LoVo (cell line): ENCODE measurements around the gene NOL4.
"Not testable (repeated sequence)": the region's sequence is repeated elsewhere in the genome, so short reads cannot be mapped to it uniquely, and the experiment has no call there.

ENCODE experiments used
- DNase-seq: peaks from one replicate; pipeline ENCODE4 v3.0.0-alpha.2; 2016; ENCODE audit warnings: low spot score

NOL4 gene

GRCh38 chr18:34224423-34225217 is at the start of gene NOL4:
NOL4 (minus strand) TSS chr18:34224913; CDS start chr18:34223253, 1,660 bp downstream.
- no peak for DNase-seq

GRCh38 chr18:34266029-34266428 is 41.3 kb upstream of the NOL4 start:
- DNase-seq = not testable (repeated sequence)

GRCh38 chr18:34261865-34262780 is 37.4 kb upstream of the NOL4 start:
- no peak for DNase-seq

- DNase-seq = no peak
Measured at GRCh38 chr18:34258176-34258575, 33.5 kb upstream of the NOL4 start.

- DNase-seq = no peak
Measured at GRCh38 chr18:34251919-34252318, 27.2 kb upstream of the NOL4 start.

GRCh38 chr18:34248727-34249126 is 24.0 kb upstream of the NOL4 start:
- no peak for DNase-seq

GRCh38 chr18:34242739-34243138 is 18.0 kb upstream of the NOL4 start:
- DNase-seq = no peak

GRCh38 chr18:34233781-34234388 is 9.2 kb upstream of the NOL4 start:
- DNase-seq = not testable (repeated sequence)

- DNase-seq = no peak
Measured at GRCh38 chr18:34225218-34225553, 473 bp upstream of the NOL4 start.

- no peak for DNase-seq
Measured at GRCh38 chr18:34223893-34224422, 755 bp downstream of the NOL4 start.

GRCh38 chr18:34223164-34223892 is 1.4 kb downstream of the NOL4 start:
- no peak for DNase-seq

GRCh38 chr18:34222307-34223163 is 2.2 kb downstream of the NOL4 start:
- no peak for DNase-seq

GRCh38 chr18:34221971-34222306 is 2.8 kb downstream of the NOL4 start:
- no peak for DNase-seq

- no peak for DNase-seq
Measured at GRCh38 chr18:34220081-34220815, 4.5 kb downstream of the NOL4 start.

- DNase-seq = no peak
Measured at GRCh38 chr18:34219651-34220050, 5.1 kb downstream of the NOL4 start.

- no peak for DNase-seq
Measured at GRCh38 chr18:34212511-34212910, 12.2 kb downstream of the NOL4 start.

- no peak for DNase-seq
Measured at GRCh38 chr18:34207344-34207851, 17.3 kb downstream of the NOL4 start.

- DNase-seq = no peak
Measured at GRCh38 chr18:34203866-34204265, 20.8 kb downstream of the NOL4 start.

- no peak for DNase-seq
Measured at GRCh38 chr18:34196256-34196655, 28.5 kb downstream of the NOL4 start.

GRCh38 chr18:34194239-34194638 is 30.5 kb downstream of the NOL4 start:
- no peak for DNase-seq
